Skeletal muscle satellite cell (primary cell): ENCODE data around the gene SENP6. TPM values are rescaled to one million over a fixed set of nuclear protein-coding genes. Genes with fewer than 3 reads are reported as not detected.

Source experiments
- H3K27me3 ChIP-seq: 2 replicates; pipeline ENCODE4 v1.7.0; 2013; ENCODE audit warnings: low read length; ENCODE audit not compliant: control insufficient read depth, insufficient read depth
- H3K36me3 ChIP-seq: 2 replicates; pipeline ENCODE4 v1.7.0; 2013; ENCODE audit warnings: mild to moderate bottlenecking, control low read depth, low read length; ENCODE audit not compliant: insufficient read depth
- H3K4me1 ChIP-seq: 2 replicates; pipeline ENCODE4 v1.7.0; 2013; ENCODE audit warnings: low read length; ENCODE audit not compliant: control insufficient read depth, insufficient read depth
- H3K4me2 ChIP-seq: 2 replicates; pipeline ENCODE4 v1.7.0; 2013; ENCODE audit warnings: mild to moderate bottlenecking, low read length
- H3K4me3 ChIP-seq: 2 replicates; pipeline ENCODE4 v1.7.0; 2013; ENCODE audit warnings: low read length
- H3K9ac ChIP-seq: 2 replicates; pipeline ENCODE4 v1.7.0; 2013; ENCODE audit warnings: mild to moderate bottlenecking, low read depth, low read length, moderate library complexity
- H3K9me3 ChIP-seq: replicated peaks from 2 replicates; pipeline ENCODE4 v1.7.0; 2013; ENCODE audit warnings: mild to moderate bottlenecking, control low read depth, low read length
- small RNA-seq: library from RNA; depleted of rRNA; stranded (forward); fragments of <200 nt; gene quantifications from one replicate; pipeline ENCODE3, GENCODE V24; 2012

The SENP6 gene

GRCh38 chr6:75755704-75756103 is 154.0 kb downstream of the SENP6 start:
- H3K9me3 ChIP-seq: no peaks in the 10 kb centered on the region

GRCh38 chr6:75757295-75757694 is 155.6 kb downstream of the SENP6 start:
- peaks cover 28% of the 10 kb centered on the region for H3K4me1 ChIP-seq
- no peak overlapping the region for H3K4me3 ChIP-seq
- H3K27me3 ChIP-seq: no peaks in the 10 kb centered on the region
- no peaks in the 10 kb centered on the region for H3K36me3 ChIP-seq
- H3K9ac ChIP-seq: no peak overlapping the region
- H3K9me3 ChIP-seq: no peaks in the 10 kb centered on the region
- H3K4me2 ChIP-seq: no peak overlapping the region

More at GRCh38 chr6:75755704-75756103, 154.0 kb downstream of the SENP6 start:
- no peak overlapping the region for H3K9ac ChIP-seq
- no peaks in the 10 kb centered on the region for H3K36me3 ChIP-seq
- no peak overlapping the region for H3K4me3 ChIP-seq
- peaks cover 37% of the 10 kb centered on the region for H3K4me1 ChIP-seq
- H3K4me2 ChIP-seq: no peak overlapping the region
- no peaks in the 10 kb centered on the region for H3K27me3 ChIP-seq

- H3K4me3 ChIP-seq: no peak overlapping the region
- no peak overlapping the region for H3K9ac ChIP-seq
- H3K4me1 ChIP-seq: peaks cover 21% of the 10 kb centered on the region
- no peaks in the 10 kb centered on the region for H3K27me3 ChIP-seq
- no peaks in the 10 kb centered on the region for H3K9me3 ChIP-seq
- no peaks in the 10 kb centered on the region for H3K36me3 ChIP-seq
- H3K4me2 ChIP-seq: no peak overlapping the region
These were observed 156.4 kb downstream of the SENP6 start for GRCh38 chr6:75758061-75758460.

GRCh38 chr6:75759207-75759606 is 157.5 kb downstream of the SENP6 start:
- no peaks in the 10 kb centered on the region for H3K9me3 ChIP-seq
- H3K27me3 ChIP-seq: no peaks in the 10 kb centered on the region
- no peak overlapping the region for H3K9ac ChIP-seq
- H3K36me3 ChIP-seq: no peaks in the 10 kb centered on the region
- H3K4me2 ChIP-seq: no peak overlapping the region
- no peak overlapping the region for H3K4me3 ChIP-seq
- H3K4me1 ChIP-seq: peaks cover 11% of the 10 kb centered on the region

GRCh38 chr6:75760320-75760719 is 158.6 kb downstream of the SENP6 start:
- Histone ChIP-seq H3K36me3 (no peaks in the 10 kb centered on the region), H3K27me3 (no peaks in the 10 kb centered on the region), H3K4me3 (no peak overlapping the region), H3K9ac (no peak overlapping the region), H3K4me1 (peaks cover 10% of the 10 kb centered on the region), H3K9me3 (no peaks in the 10 kb centered on the region), H3K4me2 (no peak overlapping the region)

- H3K4me1 ChIP-seq: peaks cover 10% of the 10 kb centered on the region
- no peaks in the 10 kb centered on the region for H3K36me3 ChIP-seq
- no peaks in the 10 kb centered on the region for H3K27me3 ChIP-seq
- no peak overlapping the region for H3K4me3 ChIP-seq
- no peak overlapping the region for H3K4me2 ChIP-seq
- H3K9me3 ChIP-seq: no peaks in the 10 kb centered on the region
- no peak overlapping the region for H3K9ac ChIP-seq
These were observed 159.8 kb downstream of the SENP6 start for GRCh38 chr6:75761489-75761888.

GRCh38 chr6:75762063-75762462 is 160.4 kb downstream of the SENP6 start:
- Histone ChIP-seq H3K27me3 (no peaks in the 10 kb centered on the region), H3K9me3 (no peaks in the 10 kb centered on the region), H3K4me3 (no peak overlapping the region), H3K4me1 (peaks cover 10% of the 10 kb centered on the region), H3K9ac (no peak overlapping the region), H3K4me2 (no peak overlapping the region), H3K36me3 (no peaks in the 10 kb centered on the region)

- no peak overlapping the region for H3K4me2 ChIP-seq
- H3K9ac ChIP-seq: no peak overlapping the region
- no peaks in the 10 kb centered on the region for H3K9me3 ChIP-seq
- H3K27me3 ChIP-seq: no peaks in the 10 kb centered on the region
- H3K4me1 ChIP-seq: no peaks in the 10 kb centered on the region
- no peaks in the 10 kb centered on the region for H3K36me3 ChIP-seq
- no peak overlapping the region for H3K4me3 ChIP-seq
These were observed 164.7 kb downstream of the SENP6 start for GRCh38 chr6:75766387-75766786.

Small RNA genes lying within 50 kb of the gene (small RNA-seq; reads per million reads assigned to genes)
- gene RNU6-1016P (not detected), gene RNU6-1338P (not detected), gene RNU6-155P (not detected)
